ENCODE results near the gene SEMA7A.

SEMA7A gene

GRCh38 chr15:74415966-74416916 is 17.5 kb downstream of the SEMA7A start:
- no peak for DNase-seq

DNA sequence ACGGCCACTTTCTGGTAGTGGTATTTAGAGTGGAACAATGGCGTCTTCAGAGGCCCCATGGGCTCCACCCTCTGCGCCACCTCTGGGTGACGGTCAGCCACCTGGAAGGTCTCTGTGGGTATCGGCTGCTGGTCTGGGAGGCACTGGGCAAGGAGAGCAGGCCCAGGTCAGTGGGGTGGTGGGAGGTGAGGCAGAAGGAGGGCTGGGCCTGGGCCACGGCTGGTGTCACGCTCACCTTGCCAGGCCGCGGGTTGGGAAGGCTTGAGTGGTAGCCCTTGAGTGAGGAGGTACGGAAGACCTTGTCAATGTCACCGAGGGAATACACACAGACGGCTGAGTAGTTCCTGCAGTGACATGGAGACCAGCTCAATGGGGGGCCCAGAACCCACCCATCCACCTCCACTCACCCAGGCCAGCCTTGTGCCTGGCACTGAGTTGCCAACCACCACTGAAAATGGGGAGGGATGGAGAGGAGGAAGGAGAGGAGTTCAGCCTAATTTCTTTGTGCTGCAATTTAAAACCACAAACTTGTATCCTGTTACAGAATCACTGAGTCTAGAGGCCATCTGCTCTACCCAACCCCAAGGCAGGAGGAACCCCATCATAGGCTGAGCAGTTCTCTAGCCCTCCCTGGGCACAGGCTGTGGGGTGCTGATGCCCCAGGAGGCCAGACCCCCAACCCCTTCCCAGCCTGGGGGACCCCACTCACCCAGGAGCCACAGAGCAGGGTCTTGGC is 19.0 kb downstream of the SEMA7A start:
- no peak for DNase-seq

DNA sequence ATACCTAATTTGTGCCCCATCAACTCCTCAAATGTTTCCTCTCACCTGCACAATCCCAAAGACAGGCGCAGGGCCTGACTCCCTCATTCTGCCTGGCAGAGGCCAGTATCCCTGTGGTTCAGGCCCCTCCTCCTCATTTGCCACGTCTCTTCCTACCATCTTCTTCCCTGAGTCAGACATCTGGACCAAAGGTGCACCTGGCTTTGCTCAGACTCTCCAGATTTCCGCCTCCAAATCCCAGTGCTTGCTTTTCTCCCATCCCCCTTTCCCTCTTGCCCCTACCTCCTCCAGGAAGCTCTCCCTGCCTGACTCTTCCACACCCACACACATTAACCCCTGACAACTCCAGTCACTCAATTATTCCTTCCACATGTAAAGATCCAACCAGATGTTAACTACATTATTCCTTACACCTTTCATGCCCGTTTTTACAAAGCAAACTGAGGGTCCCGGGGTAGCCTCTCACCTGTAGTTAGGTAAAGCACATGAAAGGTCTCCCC is 19.6 kb downstream of the SEMA7A start:
- DNase-seq, result no peak

- DNase-seq, result no peak
These were observed 20.2 kb downstream of the SEMA7A start for GRCh38 chr15:74413350-74414080.

- DNase-seq, result no peak
These were observed 21.6 kb downstream of the SEMA7A start for GRCh38 chr15:74412159-74412558.

GRCh38 chr15:74411686-74412085 is 22.1 kb downstream of the SEMA7A start:
- no peak for DNase-seq

- no peak for DNase-seq
These were observed 23.3 kb downstream of the SEMA7A start for GRCh38 chr15:74410502-74410901.

GRCh38 chr15:74409225-74409624 is 24.5 kb downstream of the SEMA7A start:
- DNase-seq, result no peak

- no peak for DNase-seq
These were observed 24.9 kb downstream of the SEMA7A start for GRCh38 chr15:74408815-74409214.

- no peak for DNase-seq
These were observed 25.4 kb downstream of the SEMA7A start for GRCh38 chr15:74408385-74408784.

GRCh38 chr15:74406992-74407705 is 26.6 kb downstream of the SEMA7A start:
- DNase-seq, result no peak

- DNase-seq, result no peak
These were observed 27.2 kb downstream of the SEMA7A start for GRCh38 chr15:74406517-74406916.

DNA sequence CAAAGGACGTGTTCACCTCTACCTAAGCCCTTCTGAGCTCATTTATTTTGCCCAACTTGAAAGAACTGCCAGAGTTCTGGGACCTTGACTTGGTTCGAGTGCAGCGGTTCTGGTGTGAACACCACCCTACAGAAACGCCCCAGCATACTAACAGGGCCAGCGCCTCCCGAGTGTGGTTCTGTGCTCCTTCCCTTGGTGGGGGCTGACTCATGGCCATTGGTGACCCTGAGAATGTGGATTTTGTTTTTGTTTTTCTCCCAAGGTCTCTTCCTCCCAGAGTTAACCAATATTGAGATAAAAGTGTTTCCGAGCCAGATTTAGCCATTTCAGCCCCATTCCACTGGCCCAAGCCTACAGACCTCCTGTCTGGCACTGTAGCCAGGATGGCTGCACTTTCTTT is 27.9 kb downstream of the SEMA7A start:
- no peak for DNase-seq

- DNase-seq, result no peak
These were observed 29.7 kb downstream of the SEMA7A start for GRCh38 chr15:74403991-74404563.

GRCh38 chr15:74403588-74403919 is 30.2 kb downstream of the SEMA7A start:
- DNase-seq, result no peak

- peak; percentile 89 for DNase-seq
These were observed 30.7 kb downstream of the SEMA7A start for GRCh38 chr15:74402873-74403587.

- DNase-seq, result peak; percentile 87
These were observed 31.4 kb downstream of the SEMA7A start for GRCh38 chr15:74402337-74402841.

- peak; percentile 58 for DNase-seq
These were observed 32.6 kb downstream of the SEMA7A start for GRCh38 chr15:74400915-74401757.

- peak; percentile 76 for DNase-seq
These were observed 33.4 kb downstream of the SEMA7A start for GRCh38 chr15:74400313-74400860.

Measured in NK-92 treated with Interleukin-12 subunit alpha and Interleukin-12 subunit beta, amount 100 ng/mL, for 24 hours (cell line).